COLO829 (cell line): Measurements from ENCODE around the gene TMEM134.
"Not testable (repeated sequence)": the region's sequence is repeated elsewhere in the genome, so short reads cannot be mapped to it uniquely, and the experiment has no call there.

Experiments used
- DNase-seq: peaks from one replicate; pipeline ENCODE4 v3.0.0; 2012; ENCODE audit warnings: low spot score

Gene TMEM134, protein sequence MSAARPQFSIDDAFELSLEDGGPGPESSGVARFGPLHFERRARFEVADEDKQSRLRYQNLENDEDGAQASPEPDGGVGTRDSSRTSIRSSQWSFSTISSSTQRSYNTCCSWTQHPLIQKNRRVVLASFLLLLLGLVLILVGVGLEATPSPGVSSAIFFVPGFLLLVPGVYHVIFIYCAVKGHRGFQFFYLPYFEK

DNA sequence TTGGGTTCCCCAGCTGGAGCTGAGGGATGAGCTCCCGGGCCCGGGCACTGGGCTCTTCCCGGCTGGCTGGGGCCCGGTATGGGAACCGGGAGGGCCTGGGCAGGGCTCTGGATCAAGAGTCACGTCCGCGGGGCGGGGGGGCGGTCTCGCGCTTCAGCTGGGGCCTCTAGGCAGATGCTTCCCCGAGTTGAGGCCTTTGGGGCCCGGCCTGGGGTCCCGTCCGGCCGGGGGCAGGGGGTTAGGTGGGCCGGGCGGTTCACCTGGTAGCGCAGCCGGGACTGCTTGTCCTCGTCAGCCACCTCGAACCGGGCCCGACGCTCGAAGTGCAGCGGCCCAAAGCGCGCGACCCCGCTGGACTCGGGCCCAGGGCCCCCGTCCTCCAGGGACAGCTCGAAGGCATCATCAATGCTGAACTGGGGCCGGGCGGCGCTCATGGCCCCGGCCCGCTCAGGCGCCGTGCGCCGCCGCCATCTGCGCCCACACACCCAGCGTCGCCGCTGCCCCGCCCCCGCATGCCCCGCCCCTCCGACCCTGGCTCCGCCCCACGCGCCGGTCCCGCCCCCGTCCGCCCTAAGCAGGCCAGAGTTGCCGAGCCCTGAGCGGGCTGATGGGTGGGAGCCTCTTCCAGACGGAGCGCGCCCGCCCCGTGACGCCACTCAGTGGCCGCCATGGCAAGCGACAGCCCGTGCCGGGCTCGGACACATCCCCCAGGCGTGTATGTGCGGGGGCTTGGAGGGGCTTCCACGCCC, at the start of gene TMEM134:
TMEM134 (minus strand) TSS at position 493 of the 749 bp plus-strand sequence; CDS start at position 434, 59 bp downstream.
- DNase-seq: peak; percentile 92

DNA sequence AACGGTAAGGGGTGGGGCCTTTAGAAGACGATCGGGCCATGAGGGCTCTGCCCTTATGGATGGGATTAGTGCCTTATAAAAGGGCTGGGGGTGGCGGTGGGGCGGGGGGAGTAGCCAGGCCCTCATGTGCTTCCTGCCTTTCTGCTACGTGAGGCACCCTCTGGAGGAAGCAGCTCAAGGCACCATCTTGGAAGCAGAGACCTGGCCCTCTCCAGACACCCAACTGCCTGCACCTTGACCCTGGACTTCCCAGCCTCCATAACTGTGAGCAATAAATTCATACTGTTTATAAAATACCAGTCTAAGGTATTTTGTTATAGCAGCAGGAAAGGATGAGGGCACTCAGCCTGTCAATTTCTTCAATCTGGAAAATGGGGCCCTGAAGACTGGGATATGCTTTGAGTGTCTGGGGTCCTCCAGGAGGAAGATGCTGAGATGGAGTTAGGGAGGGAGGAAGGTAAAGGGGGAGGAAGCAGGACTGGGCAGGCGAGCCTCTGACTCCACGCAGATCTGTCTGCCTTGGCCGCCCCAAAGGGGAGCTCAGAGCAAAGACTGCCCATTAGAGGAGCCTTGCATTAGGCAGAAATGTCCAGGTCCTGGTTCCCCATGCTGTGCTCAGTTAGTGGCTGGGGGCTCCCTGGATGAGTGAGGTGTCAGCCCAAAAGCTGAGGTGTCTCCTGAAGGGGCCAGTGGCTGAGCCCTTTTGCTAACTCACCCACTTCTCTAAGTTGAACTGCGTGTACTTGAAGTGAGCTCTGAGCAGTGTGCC, 48.9 kb upstream of the TMEM134 start:
- no peak for DNase-seq

DNA sequence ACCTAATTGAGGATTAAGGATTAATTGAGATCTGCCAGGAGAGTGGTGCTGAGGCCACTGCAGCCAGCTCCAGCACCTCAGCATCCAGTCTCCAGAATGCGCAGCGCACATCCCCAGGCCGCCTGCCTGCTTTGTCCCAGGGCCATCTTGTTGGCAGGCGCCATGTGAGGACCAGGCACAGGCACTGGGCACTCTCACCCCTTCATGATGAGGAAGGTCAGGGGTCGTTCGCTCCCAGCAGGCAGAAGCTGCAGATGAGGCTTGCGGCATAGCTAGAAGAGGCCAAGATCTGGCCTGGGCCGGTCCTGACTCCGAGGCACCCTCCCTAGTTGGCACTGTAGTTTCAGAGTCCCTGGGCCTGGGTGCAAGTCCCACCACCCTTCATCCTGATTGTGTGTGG, 47.8 kb upstream of the TMEM134 start:
- no peak for DNase-seq

DNA sequence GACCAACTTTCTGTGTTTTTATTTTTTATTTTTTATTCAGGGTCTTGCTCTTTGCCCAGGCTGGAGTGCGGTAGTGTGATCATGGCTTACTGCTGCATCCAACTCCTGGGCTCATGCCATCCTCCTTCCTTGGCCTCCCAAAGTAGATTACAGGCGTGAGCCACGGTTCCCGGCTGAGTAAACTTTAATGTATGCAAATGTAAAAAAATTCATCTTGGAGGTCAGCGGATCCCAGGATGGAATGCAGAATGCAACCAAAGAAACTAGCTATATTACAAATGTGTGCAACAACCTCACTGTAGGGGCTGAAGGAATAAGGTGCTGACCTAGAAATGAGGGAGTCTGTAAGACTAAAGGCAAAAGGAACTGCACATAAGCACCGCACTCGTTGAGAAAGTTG, 45.1 kb upstream of the TMEM134 start:
- DNase-seq: no peak

DNA sequence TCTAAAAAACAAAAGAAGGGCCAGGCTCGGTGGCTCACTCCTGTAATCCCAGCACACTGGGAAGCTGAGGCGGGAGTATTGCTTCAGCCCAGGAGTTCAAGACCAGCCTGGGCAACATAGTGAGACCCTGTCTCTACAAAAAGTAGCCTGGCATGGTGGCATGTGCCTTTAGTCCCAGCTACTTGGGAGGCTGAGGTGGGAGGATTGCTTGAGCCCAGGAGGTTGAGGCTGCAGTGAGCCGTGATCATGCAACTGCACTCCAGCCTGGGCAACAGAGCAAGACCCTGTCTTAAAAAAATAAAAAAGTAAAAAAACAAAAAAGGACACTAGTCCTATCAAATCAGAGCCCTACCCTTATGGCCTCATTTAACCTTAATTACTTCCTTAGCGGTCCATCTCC, 42.5 kb upstream of the TMEM134 start:
- not testable (repeated sequence) for DNase-seq

DNA sequence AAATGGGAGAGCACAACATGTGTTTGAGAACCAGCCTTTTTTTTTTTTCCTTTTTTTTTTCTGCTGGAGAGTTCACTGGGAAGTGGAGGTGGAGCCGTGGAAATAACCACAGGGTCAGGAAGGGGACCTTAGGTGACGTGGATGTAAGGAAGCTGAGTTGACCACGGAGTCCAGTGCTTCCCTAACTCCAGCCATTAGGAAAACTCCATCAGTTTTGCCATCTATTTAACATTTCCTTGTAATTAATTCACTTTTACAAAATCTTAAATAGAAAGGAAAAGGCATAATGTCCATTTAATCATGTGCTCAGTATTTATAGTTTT, 40.9 kb upstream of the TMEM134 start:
- no peak for DNase-seq

DNA sequence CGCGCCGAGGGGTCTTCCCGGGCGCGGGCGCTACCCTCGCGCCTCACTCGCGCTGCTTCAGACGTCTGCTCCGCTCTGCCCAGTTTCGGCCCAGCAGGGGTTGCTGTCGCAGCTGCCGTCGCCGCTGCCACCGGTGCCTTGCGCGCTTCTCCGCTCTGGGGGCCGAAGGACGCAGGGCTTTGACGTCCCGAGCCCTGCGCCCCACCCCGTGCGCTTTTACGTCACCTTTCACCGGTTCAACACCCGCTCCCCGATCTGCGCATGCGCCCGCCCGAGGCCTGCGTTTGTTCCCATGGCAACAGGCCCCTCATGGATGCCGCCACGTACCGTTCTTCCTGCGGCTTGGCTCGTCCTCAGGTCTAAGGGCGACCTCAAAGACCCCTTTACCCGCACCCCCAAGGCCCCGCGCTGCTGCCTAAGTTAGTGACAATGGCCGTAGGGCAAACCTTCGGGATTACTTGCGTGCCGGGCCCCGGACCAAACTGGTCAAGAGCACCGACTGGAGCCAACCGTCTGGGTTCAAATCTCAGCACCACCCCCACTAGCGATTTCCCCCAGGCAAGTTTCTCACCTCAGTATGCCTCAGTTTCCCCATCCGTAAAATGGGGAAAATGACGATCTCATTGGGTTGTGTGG, 39.6 kb upstream of the TMEM134 start:
- peak; percentile 99 for DNase-seq

DNA sequence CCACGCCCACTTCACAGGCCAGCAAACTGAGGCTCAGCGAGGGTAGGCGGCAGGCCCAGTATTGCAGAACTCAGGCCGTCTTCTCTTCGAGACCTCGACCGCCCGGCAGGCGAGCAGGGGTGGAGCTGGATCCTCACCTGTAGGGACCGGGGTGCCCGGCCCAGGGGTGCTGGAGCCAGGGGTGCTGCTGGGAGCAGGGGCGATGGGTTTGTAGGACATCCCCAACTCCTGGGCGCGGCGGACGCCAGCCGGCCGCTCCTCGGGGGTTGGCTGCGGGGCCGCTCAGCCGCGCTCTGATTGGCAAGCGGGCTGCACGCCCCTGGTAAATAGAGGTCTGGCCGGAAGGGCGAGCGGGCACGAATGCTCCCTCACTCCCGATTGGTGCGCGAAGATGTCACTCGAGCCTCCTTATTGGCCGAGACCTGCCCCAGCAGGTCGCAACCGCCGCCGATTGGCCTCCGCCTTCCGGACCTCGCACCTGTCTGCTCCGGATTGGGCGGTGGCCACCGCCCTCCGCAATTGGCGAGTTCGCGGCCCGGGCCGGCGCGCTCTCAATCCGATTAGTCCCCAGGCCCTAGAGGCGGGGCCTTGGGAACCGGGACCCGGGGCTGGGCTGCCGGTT, 38.9 kb upstream of the TMEM134 start, which contains the start of gene CDK2AP2:
CDK2AP2 (minus strand) TSS at position 299 of the 622 bp plus-strand sequence; CDS start at position 219, 80 bp downstream.
- peak; percentile 96 for DNase-seq

DNA sequence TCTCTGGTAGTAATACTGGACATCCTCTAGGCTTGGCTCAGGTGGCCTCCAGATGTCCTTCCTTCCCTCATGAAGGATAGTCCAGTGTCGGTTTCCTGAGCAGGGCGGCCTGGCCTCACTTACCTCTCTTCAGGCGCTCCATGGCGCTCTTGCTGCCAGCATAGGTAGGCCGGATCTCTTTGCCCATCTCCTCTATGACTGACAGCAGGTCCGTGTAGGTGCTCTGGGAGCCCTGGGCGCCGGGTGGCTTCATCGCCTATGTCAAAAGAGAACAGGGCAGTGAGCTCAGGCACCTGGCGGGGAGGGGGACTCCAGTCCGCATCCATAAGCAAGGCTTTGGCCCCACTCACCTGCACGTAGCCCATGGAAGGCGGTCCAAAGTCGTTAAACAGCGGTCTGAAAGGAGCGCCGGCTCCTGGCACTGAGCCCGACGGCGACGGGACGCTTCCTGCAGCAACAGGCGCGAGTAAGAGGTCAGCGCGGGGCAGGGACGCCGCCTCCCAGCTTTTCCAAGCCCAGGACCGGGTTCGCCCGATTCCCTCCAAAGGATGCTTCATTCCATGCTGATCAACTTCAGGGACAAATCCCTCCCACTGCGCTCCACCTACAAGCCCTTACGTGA, 38.3 kb upstream of the TMEM134 start:
- peak; percentile 37 for DNase-seq

DNA sequence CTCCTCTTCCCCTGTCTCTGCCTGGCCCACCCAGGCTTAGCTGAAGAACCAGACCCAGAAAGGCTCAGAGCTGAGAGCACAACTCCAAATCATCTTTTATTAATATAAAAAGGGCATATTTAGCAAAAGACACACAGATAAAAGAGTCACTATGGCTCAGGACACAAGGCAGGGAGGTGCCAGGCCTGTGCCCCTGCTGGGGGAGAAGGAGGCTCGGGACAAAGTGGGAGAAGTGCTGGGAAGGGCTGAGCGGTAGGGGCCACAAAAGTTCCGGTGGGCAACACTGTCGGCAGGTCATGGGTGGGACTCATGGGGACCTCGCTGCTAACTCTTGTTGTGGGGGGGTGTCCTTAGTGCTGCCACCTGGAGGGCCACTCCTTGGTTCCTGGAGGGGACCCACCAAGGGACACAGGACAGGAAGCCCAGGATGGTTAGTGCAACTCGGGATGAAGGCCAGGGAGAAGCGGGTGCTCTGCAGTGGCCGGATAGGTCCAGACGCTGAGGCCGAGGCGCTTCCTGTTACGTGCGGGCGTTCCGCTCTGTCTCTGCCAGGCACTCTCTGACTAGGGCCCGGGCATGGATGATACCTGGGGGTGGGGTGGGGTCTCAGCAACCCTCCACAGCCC, 37.5 kb upstream of the TMEM134 start:
- no peak for DNase-seq

DNA sequence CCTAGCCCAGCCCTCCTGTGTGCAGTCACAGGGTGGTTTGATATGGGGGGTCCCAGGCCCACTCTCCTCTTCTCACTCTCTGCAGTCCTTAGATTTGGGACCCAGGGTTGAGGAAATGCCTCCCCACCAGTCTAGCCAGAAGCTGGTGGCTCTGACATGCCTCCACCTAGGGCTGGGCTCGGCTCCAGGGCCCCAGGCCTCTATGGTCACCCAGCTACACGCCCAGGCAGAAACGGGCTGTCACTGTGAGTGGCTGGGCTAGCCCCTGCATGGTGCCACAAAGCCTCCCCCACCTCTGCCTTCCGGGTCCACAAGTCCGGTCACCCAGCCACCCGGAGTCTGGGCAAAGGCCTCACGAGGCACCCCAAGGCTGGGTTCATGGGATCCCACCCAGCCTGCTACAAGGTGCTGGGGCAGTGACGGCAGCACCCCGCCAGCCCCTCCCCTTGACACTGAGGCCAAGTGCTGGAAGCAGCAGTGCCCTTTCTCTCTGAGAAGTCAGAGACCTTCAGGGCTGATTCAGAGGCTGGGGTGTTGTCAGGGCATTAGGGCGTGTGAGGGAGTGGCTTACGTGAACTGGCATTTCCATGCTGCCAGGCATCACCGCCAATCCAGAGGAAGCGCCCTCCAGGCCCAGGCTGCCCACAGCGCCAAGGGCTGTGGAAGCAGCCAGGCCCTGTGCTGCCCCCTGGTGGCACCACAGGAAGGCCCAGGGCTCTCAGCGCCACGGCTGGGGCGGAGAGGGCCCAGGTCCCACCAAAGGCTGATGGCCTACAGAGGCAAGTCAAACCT, 36.8 kb upstream of the TMEM134 start:
- DNase-seq: peak; percentile 94

DNA sequence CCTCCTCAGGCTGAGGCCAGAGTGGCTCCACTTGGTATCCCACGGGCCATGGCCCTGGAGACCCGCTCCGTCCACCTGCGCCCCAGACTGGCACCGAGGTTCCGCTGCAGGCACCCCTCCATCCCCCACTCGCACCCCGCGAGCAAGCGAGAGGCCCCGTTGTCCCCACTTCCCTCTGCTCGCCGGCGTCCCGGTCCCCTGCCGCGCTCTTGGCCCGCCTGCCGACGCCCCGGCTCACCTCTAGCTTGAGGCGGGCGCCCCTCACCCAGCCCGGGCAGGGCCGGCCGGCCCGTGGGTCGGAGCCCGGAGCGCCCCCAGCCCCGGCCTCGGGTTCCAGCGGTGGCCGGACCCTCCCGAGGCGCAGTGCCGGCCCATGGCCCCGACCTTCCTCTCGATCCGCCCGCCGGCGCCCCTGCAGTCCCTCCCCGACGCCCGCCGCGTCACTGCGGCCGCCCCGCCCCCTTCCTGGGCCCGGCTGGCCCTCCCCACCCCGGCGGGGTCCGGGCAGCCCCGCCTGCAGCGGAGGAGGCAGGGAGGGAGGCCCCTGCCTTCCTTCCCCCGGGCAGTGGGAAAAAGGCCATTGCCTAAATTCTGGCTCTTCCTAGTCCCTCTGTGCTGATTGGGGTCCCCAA, 36.0 kb upstream of the TMEM134 start, which contains the start of gene PITPNM1:
PITPNM1 (minus strand) TSS at position 414 of the 632 bp plus-strand sequence. CDS start 1,183 bp downstream, outside the sequence.
- DNase-seq: no peak

DNA sequence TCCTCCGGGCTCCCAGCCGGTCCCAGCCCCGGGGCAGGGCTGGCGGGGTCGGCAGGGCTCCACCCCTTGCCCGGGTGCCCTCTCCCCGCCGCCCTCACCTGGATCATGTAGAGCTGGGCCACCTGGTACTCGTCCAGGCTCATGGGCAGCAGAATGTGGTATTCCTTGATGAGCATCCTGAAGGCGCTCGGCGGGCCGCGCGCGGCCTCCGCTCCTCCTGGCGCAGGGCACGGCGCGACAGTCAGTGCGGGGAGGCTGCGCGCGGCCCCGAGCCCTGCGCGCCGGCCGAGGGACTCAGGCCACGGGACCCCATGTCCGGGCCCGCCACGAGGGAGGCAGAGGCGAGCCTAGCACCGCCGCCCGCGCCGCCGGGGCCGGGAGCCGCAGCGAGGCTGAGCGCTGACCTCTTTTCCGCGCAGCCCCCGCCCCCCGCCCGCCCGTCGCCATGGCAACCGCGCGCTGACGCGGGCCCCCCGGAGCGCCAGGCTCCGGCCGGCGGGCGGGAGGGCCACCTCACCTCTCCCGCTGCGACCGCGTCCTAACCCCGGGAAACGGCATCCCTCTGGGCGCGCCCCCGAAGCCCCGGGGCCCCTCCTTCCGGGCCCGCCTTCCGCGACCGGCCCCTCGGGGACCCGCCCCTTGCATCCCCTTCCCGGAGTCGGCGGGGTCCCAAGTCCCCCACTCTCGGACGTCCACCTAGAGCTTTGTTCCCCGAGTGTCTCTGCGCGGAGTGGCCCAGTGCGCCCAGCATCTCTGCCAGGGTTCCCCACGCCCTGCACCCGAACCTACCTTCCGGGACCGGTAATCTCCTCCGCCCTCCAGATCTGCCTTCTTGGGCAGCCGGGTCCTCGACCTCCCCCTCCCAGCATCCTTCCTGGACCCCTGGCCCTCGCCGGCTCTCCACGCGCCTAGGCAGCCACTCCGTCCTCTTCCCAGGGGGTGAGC, 35.2 kb upstream of the TMEM134 start:
- no peak for DNase-seq

DNA sequence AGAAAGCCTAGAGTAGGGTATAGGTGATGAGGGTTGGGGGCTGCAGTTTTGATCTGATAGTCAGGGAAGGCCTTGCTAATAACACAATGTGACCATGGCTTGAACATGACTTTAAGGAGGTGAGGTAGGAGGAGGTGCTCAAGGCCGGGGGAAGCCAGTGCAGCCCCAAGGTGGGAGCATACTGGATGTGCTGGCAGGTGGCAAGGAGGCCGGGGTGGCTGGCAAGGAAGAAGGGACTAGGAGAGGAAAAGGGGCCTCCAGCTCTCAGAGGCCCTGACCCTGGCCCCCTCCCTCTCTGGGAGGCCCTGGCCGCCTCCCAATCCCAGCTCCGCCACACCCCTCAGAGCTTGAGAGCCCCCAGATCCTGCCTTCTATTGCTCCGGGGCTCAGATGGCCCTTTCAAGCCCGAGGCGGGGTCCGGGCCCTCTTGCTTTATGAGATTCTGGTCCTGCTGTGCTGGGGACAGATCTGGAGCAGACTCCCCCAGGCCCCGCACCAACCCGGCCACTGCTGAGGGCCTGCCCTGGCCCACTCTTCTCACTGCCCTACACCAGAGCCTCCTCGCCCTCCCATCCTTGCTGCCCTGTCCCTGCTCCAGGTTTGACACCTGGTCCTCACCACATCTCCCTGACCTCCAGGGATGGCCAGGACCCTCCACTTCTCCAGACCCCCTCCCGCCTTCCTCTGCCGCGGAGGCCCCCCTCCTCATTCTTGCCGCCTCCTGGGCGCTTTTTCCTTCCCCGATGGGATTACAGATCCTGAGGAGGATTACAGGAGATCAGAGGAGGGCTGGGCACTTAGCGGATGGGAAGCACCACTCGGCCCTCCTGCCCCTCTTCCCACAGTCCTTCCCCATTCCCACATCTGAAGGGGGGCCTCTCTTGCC, 34.3 kb upstream of the TMEM134 start:
- DNase-seq: no peak

DNA sequence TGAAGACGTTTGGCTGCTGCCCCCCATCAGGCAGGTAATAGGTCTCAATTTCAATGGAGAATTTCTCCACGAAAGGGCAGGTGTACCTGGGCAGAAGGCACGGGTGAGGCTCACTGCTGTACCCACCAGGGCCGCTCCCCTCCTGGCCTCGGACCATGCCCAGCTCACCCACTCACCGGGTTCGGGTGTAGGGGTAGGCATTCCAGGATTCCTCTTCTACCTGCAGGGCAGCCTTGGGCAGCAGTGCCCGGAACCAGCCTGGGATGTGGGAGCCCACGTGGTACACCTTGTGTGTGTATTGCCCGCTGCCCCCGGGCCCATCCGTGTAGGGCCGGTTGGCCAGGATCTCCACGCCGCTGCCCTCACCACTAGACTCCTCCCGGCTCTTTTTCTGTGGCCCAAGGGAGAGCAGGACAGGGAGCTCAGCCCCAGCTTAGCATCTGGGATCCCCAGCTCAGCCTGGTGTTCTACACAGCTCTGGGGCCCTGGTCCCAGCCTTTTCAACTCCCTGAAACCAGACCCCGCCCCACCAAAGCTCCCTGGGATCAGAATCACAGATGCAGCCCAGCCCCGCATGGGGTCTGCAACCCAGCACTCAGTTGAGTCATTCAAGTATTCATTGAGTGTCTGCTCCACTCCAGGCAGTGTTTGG, 33.4 kb upstream of the TMEM134 start:
- no peak for DNase-seq

DNA sequence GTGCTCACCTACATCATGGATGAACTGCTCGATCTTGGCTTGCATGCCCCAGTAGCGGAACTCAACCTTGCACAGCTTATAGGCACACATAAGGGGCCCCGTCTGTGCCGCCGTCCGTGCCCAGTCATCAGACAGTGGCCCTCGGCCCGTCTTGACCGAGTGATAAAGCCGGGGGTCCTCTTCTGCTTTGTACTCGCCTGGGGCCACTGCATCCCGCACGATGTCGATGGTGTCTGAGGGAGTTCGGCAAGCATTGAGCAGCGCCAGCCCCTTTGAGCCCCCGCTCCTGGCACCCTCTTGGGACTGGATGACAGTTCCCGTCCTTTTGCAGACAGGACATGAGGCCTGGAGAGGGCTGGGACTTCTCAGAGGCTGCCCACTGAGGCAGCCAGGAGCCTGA, 32.8 kb upstream of the TMEM134 start:
- DNase-seq: no peak
